Activated CD8-positive, alpha-beta T cell treated with anti-CD3 and anti-CD28 coated beads, Interleukin-2, amount 10 ng/mL, durations not matched to agents 7 days and 5 days (primary cell): ENCODE data around the gene SPATA33. TPM values are rescaled to one million over a fixed set of nuclear protein-coding genes. Genes with fewer than 3 reads are reported as not detected.

ENCODE experiments used
- ATAC-seq: fragments of 150-1000 bp; cut with Tn5 transposase; one replicate; pipeline ENCODE4 v1.10.0; 2021; ENCODE audit warnings: moderate library complexity
- CTCF ChIA-PET: fragments of 350-600 bp; sonication (Branson Sonifier 250); formaldehyde crosslinking; loops from one replicate; lab custom pipeline; 2021; ENCODE audit warnings: antibody characterized with exemption; lab: Charles Lee
- POLR2A ChIA-PET: fragments of 350-600 bp; sonication (Branson Sonifier 250); formaldehyde crosslinking; loops from one replicate; lab custom pipeline; 2021; ENCODE audit warnings: antibody characterized with exemption; lab: Charles Lee
- DNase-seq: peaks from one replicate; pipeline ENCODE4 v3.0.0-alpha.2; 2020
- H3K27ac Mint-ChIP-seq: one replicate; pipeline ENCODE4 v1.8.0; 2021; ENCODE audit warnings: mild to moderate bottlenecking, mixed read lengths
- H3K27me3 Mint-ChIP-seq: one replicate; pipeline ENCODE4 v1.8.0; 2021; ENCODE audit warnings: low read depth, mixed read lengths
- H3K36me3 Mint-ChIP-seq: one replicate; pipeline ENCODE4 v1.8.0; 2021; ENCODE audit warnings: low read depth, mixed read lengths
- H3K4me1 Mint-ChIP-seq: one replicate; pipeline ENCODE4 v1.8.0; 2021; ENCODE audit warnings: low read depth, mixed read lengths
- H3K4me3 Mint-ChIP-seq: one replicate; pipeline ENCODE4 v1.8.0; 2021; ENCODE audit warnings: mild to moderate bottlenecking, mixed read lengths
- H3K9me3 Mint-ChIP-seq: one replicate; pipeline ENCODE4 v1.8.0; 2022; ENCODE audit warnings: mixed read lengths; ENCODE audit not compliant: insufficient read depth
- total RNA-seq, 2 experiments: library from RNA; stranded (reverse); gene quantifications; one replicate each; pipeline ENCODE4 v1.2.3, GENCODE V29; 2021

SPATA33 gene
- total RNA-seq, 2 experiments from 2014 or later = 13.2 to 16.1 TPM

- ChIA-PET CTCF (interaction anchor here (0.6 to 5.6 kb wide), 36 partner anchors 8 to 342 kb away, joined by 3 to 116 read pairs (median 4); partner anchors contain the start of genes CDK10, MC1R, TCF25 and VPS9D1), POLR2A (interaction anchor here (0.8 to 1.4 kb wide), 7 partner anchors 8 to 166 kb away, joined by 3 to 5 read pairs (median 3); partner anchors contain the start of gene TCF25)
- Mint-ChIP-seq H3K27me3 (no peaks in the 10 kb centered on the region), H3K4me1 (peaks cover 16% of the 10 kb centered on the region), H3K36me3 (no peaks in the 10 kb centered on the region), H3K27ac (no peak overlapping the region), H3K9me3 (no peaks in the 10 kb centered on the region), H3K4me3 (no peak overlapping the region)
- DNase-seq (no peak), ATAC-seq (no peak)
Measured at GRCh38 chr16:89706518-89707260, 49.1 kb downstream of the SPATA33 start.

GRCh38 chr16:89707695-89708094, 50.1 kb downstream of the SPATA33 start:
- ATAC-seq (no peak), DNase-seq (no peak)
- Mint-ChIP-seq H3K27ac (no peak overlapping the region), H3K9me3 (no peaks in the 10 kb centered on the region), H3K27me3 (no peaks in the 10 kb centered on the region), H3K4me3 (no peak overlapping the region), H3K4me1 (peaks cover 13% of the 10 kb centered on the region), H3K36me3 (no peaks in the 10 kb centered on the region)
- ChIA-PET POLR2A (interaction anchor here (1.1 to 1.3 kb wide), 2 partner anchors 16 to 25 kb away, joined by 3 to 6 read pairs; no protein-coding TSS in a partner anchor), CTCF (interaction anchor here (0.9 to 5.6 kb wide), 6 partner anchors 9 to 165 kb away, joined by 3 to 116 read pairs (median 12); partner anchors contain the start of gene TCF25)

- Mint-ChIP-seq H3K4me1 (peaks cover 15% of the 10 kb centered on the region), H3K9me3 (no peaks in the 10 kb centered on the region), H3K27ac (no peak overlapping the region)
Measured at GRCh38 chr16:89708481-89708931, 50.9 kb downstream of the SPATA33 start.

GRCh38 chr16:89709166-89709565, 51.5 kb downstream of the SPATA33 start:
- Mint-ChIP-seq H3K36me3 (peaks cover 2% of the 10 kb centered on the region), H3K27ac (no peak overlapping the region), H3K9me3 (no peaks in the 10 kb centered on the region), H3K4me3 (no peak overlapping the region), H3K4me1 (peaks cover 15% of the 10 kb centered on the region), H3K27me3 (no peaks in the 10 kb centered on the region)
- DNase-seq = no peak
- CTCF ChIA-PET = interaction anchor here (1.0 to 5.6 kb wide), 5 partner anchors 9 to 201 kb away, joined by 3 to 116 read pairs (median 14); no protein-coding TSS in a partner anchor
- POLR2A ChIA-PET = no interaction called here
- no peak for ATAC-seq

More at GRCh38 chr16:89708481-89708931, 50.9 kb downstream of the SPATA33 start:
- H3K27me3 Mint-ChIP-seq = no peaks in the 10 kb centered on the region
- H3K36me3 Mint-ChIP-seq = no peaks in the 10 kb centered on the region
- ChIA-PET CTCF (interaction anchor here (1.0 to 5.6 kb wide), 6 partner anchors 9 to 202 kb away, joined by 3 to 116 read pairs (median 9); partner anchors contain the start of gene TCF25), POLR2A (interaction anchor here (1.3 kb wide), 1 partner anchor 15 kb away, joined by 6 read pairs; no protein-coding TSS in a partner anchor)
- ATAC-seq (no peak), DNase-seq (no peak)
- no peak overlapping the region for H3K4me3 Mint-ChIP-seq

GRCh38 chr16:89709716-89710432, 52.2 kb downstream of the SPATA33 start:
- peaks cover 8% of the 10 kb centered on the region for H3K36me3 Mint-ChIP-seq
- DNase-seq (no peak), ATAC-seq (no peak)
- H3K27ac Mint-ChIP-seq = no peak overlapping the region
- no peaks in the 10 kb centered on the region for H3K27me3 Mint-ChIP-seq
- CTCF ChIA-PET = interaction anchor here (0.8 to 5.6 kb wide), 6 partner anchors 10 to 152 kb away, joined by 3 to 116 read pairs (median 8); no protein-coding TSS in a partner anchor
- H3K4me1 Mint-ChIP-seq = peaks cover 18% of the 10 kb centered on the region
- no peaks in the 10 kb centered on the region for H3K9me3 Mint-ChIP-seq
- H3K4me3 Mint-ChIP-seq = no peak overlapping the region
- POLR2A ChIA-PET = no interaction called here

- no peak overlapping the region for H3K27ac Mint-ChIP-seq
- ATAC-seq (peak; percentile 2), DNase-seq (no peak)
- POLR2A ChIA-PET = interaction anchor here (1.4 kb wide), 1 partner anchor 12 kb away, joined by 5 read pairs; no protein-coding TSS in a partner anchor
- H3K9me3 Mint-ChIP-seq = no peaks in the 10 kb centered on the region
- H3K27me3 Mint-ChIP-seq = no peaks in the 10 kb centered on the region
- peaks cover 9% of the 10 kb centered on the region for H3K36me3 Mint-ChIP-seq
- CTCF ChIA-PET = interaction anchor here (0.8 to 3.2 kb wide), 4 partner anchors 11 to 199 kb away, joined by 3 to 14 read pairs (median 3); no protein-coding TSS in a partner anchor
- H3K4me1 Mint-ChIP-seq = peaks cover 16% of the 10 kb centered on the region
- no peak overlapping the region for H3K4me3 Mint-ChIP-seq
Measured at GRCh38 chr16:89710709-89711564, 53.3 kb downstream of the SPATA33 start.

- DNase-seq = peak; percentile 80
- no peaks in the 10 kb centered on the region for H3K27me3 Mint-ChIP-seq
- CTCF ChIA-PET = interaction anchor here (0.9 to 2.1 kb wide), 3 partner anchors 10 to 199 kb away, joined by 3 to 12 read pairs (median 3); partner anchors contain the start of gene SPATA2L
- ATAC-seq = peak; percentile 90
- peak overlapping the region; percentile 64 for H3K27ac Mint-ChIP-seq
- H3K4me3 Mint-ChIP-seq = peak overlapping the region; percentile 78
- POLR2A ChIA-PET = interaction anchor here (0.7 to 1.4 kb wide), 2 partner anchors 12 to 45 kb away, joined by 3 to 5 read pairs; no protein-coding TSS in a partner anchor
- H3K36me3 Mint-ChIP-seq = peaks cover 13% of the 10 kb centered on the region
- no peaks in the 10 kb centered on the region for H3K9me3 Mint-ChIP-seq
- peaks cover 10% of the 10 kb centered on the region for H3K4me1 Mint-ChIP-seq
Measured at GRCh38 chr16:89711601-89712273, 54.1 kb downstream of the SPATA33 start.

- POLR2A ChIA-PET = interaction anchor here (0.7 kb wide), 1 partner anchor 44 kb away, joined by 3 read pairs; no protein-coding TSS in a partner anchor
Measured at GRCh38 chr16:89712274-89712781, 54.7 kb downstream of the SPATA33 start.

GRCh38 chr16:89716493-89716892, 58.9 kb downstream of the SPATA33 start:
- ChIA-PET POLR2A (interaction anchor here (0.7 kb wide), 1 partner anchor 31 kb away, joined by 3 read pairs; no protein-coding TSS in a partner anchor), CTCF (interaction anchor here (1.5 to 2.3 kb wide), 2 partner anchors 11 to 16 kb away, joined by 3 to 9 read pairs; no protein-coding TSS in a partner anchor)
- peaks cover 25% of the 10 kb centered on the region for H3K36me3 Mint-ChIP-seq
- no peak overlapping the region for H3K27ac Mint-ChIP-seq
- no peak overlapping the region for H3K4me3 Mint-ChIP-seq
- ATAC-seq (no peak), DNase-seq (no peak)
- peaks cover 33% of the 10 kb centered on the region for H3K4me1 Mint-ChIP-seq
- no peaks in the 10 kb centered on the region for H3K9me3 Mint-ChIP-seq
- H3K27me3 Mint-ChIP-seq = no peaks in the 10 kb centered on the region

More at GRCh38 chr16:89712274-89712781, 54.7 kb downstream of the SPATA33 start:
- no peak for ATAC-seq
- Mint-ChIP-seq H3K27me3 (no peaks in the 10 kb centered on the region), H3K36me3 (peaks cover 16% of the 10 kb centered on the region), H3K4me1 (peaks cover 10% of the 10 kb centered on the region), H3K27ac (peak overlapping the region; percentile 64), H3K4me3 (peak overlapping the region; percentile 78), H3K9me3 (no peaks in the 10 kb centered on the region)
- DNase-seq = no peak
- CTCF ChIA-PET = interaction anchor here (0.9 to 2.1 kb wide), 3 partner anchors 11 to 198 kb away, joined by 3 to 12 read pairs (median 3); partner anchors contain the start of gene SPATA2L
